T-cell (primary cell): Measurements from ENCODE around the gene CFDP1. TPM values are rescaled to one million over a fixed set of nuclear protein-coding genes. Genes with fewer than 3 reads are reported as not detected.

Experiments
- ATAC-seq, 4 experiments: fragments of 200-7000 bp in 3 of 4; fragments of 150-1000 bp in 1 of 4; cut with Tn5 transposase; replicated peaks in 1 of 4; 1 replicate in 3 of 4; 2 replicates in 1 of 4; pipeline ENCODE4 v1.10.0; 2021; ENCODE audit warnings: moderate library complexity in 3 of 4, mild to moderate bottlenecking in 2 of 4, moderate number of reproducible peaks in 1 of 4
- CTCF ChIA-PET, 2 donors: fragments of 300-600 bp; sonication (Branson Sonifier 250); formaldehyde crosslinking; loops; one replicate each; lab custom pipeline; 2022; ENCODE audit warnings: antibody characterized with exemption in 2 of 2; lab: Charles Lee
- POLR2A ChIA-PET, 2 donors: fragments of 300-600 bp; sonication (Branson Sonifier 250); formaldehyde crosslinking; loops; one replicate each; lab custom pipeline; 2022; ENCODE audit warnings: antibody characterized with exemption in 2 of 2; lab: Charles Lee
- DNase-seq, 35 experiments: peaks; one replicate each; pipeline versions ENCODE4 v3.0.0 to v3.0.0-alpha.2; 2013 to 2023
- H3K27ac ChIP-seq: one replicate; pipeline ENCODE4 v1.5.1; 2013; ENCODE audit warnings: low read length
- H3K27me3 ChIP-seq, 2 experiments: replicated peaks in 1 of 2; 1 replicate in 1 of 2; 2 replicates in 1 of 2; pipeline versions ENCODE4 v1.6.1 to v1.7.0; 2013; ENCODE audit warnings: low read length in 1 of 2, mixed read lengths in 1 of 2; ENCODE audit not compliant: control insufficient read depth in 2 of 2, insufficient read depth in 2 of 2; ENCODE audit errors: extremely low read depth in 1 of 2
- H3K36me3 ChIP-seq, 2 donors: 1 replicate in 1 of 2; 2 replicates in 1 of 2; pipeline versions ENCODE4 v1.6.1 to v1.7.0; 2013; ENCODE audit warnings: low read length in 1 of 2; ENCODE audit not compliant: control insufficient read depth in 2 of 2, insufficient read depth in 1 of 2; ENCODE audit errors: extremely low read depth in 1 of 2
- H3K4me1 ChIP-seq, 2 experiments: 1 replicate in 1 of 2; 2 replicates in 1 of 2; pipeline versions ENCODE4 v1.6.1 to v1.7.0; 2013; ENCODE audit warnings: low read length in 2 of 2, mixed read lengths in 1 of 2; ENCODE audit not compliant: insufficient read depth in 2 of 2, control insufficient read depth in 1 of 2; ENCODE audit errors: extremely low read depth in 1 of 2
- H3K4me3 ChIP-seq, 2 donors: 1 replicate in 1 of 2; 2 replicates in 1 of 2; pipeline versions ENCODE4 v1.5.1 to v1.7.0; 2013; ENCODE audit warnings: mild to moderate bottlenecking in 2 of 2, low read length in 1 of 2, moderate library complexity in 1 of 2; ENCODE audit not compliant: control insufficient read depth in 1 of 2; ENCODE audit errors: extremely low read depth in 1 of 2
- H3K9me3 ChIP-seq: 2 replicates; pipeline ENCODE4 v1.7.0; 2013
- H3K27ac Mint-ChIP-seq, 2 donors: one replicate each; pipeline ENCODE4 v1.8.0; 2020 to 2021; ENCODE audit warnings: mild to moderate bottlenecking in 2 of 2, mixed read lengths in 2 of 2
- H3K27me3 Mint-ChIP-seq, 2 donors: one replicate each; pipeline ENCODE4 v1.8.0; 2021 to 2022; ENCODE audit warnings: mixed read lengths in 2 of 2
- H3K36me3 Mint-ChIP-seq: one replicate; pipeline ENCODE4 v1.8.0; 2021; ENCODE audit warnings: mixed read lengths
- H3K4me1 Mint-ChIP-seq, 3 donors: one replicate each; pipeline ENCODE4 v1.8.0; 2020 to 2022; ENCODE audit warnings: mixed read lengths in 3 of 3, mild to moderate bottlenecking in 1 of 3
- H3K4me3 Mint-ChIP-seq, 3 donors: one replicate each; pipeline ENCODE4 v1.8.0; 2020 to 2022; ENCODE audit warnings: mild to moderate bottlenecking in 3 of 3, mixed read lengths in 3 of 3, moderate library complexity in 3 of 3
- H3K9me3 Mint-ChIP-seq, 3 donors: one replicate each; pipeline ENCODE4 v1.8.0; 2020 to 2022; ENCODE audit warnings: mixed read lengths in 3 of 3
- WGBS: methylation state at CpG from one replicate; pipeline ENCODE4 v1.1.5; 2013; ENCODE audit warnings: missing lambda C conversion rate; ENCODE audit not compliant: insufficient coverage; 5-methylcytosine and 5-hydroxymethylcytosine counted together
- total RNA-seq, 35 experiments: library from RNA in 6 of 35; stranded (reverse) in 6 of 35; fragments of 120-200 nt in 1 of 35; gene quantifications; one replicate each; pipeline versions ENCODE4 v1.2.1 to v1.2.4 and lab custom pipeline; 2013 to 2026

Gene CFDP1
- total RNA-seq, 5 donors from 2014 or later (not counting 1 experiment from before 2014, with no cell fraction given) = 30.8 to 36.5 (median 34.2) TPM

DNA sequence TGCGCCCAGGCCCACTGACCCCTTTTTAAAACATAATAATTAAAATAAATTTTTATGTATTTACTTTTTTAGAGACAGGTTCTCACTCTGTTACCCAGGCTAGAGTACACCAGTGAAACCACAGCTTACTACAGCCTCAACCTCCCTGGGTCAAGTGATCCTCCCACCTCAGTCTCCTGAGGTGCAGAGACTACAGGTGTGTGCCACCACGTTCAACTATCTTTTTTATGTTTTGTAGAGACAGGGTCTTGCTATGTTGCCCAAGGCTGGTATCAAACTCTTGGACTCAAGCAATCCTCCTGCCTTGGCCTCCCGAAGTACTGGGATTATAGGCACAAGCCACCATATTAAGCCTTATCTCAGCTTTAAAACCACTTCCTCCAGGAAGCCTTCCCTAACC lies 125.8 kb downstream of the CFDP1 start:
- Mint-ChIP-seq H3K36me3 (peaks cover 46% of the 10 kb centered on the region), H3K4me1 (peaks cover 28 to 37% (median 32%) of the 10 kb centered on the region in 3 donors), H3K4me3 (no peak overlapping the region), H3K27ac (no peak overlapping the region), H3K9me3 (no peaks in the 10 kb centered on the region), H3K27me3 (no peaks in the 10 kb centered on the region)
- no peaks in the 10 kb centered on the region for H3K27me3 ChIP-seq
- ATAC-seq (no peak), DNase-seq (no peak)
- 100% methylated on average over 2 of the region's 3 CpGs for WGBS
- H3K4me1 ChIP-seq = peaks cover 7 to 13% of the 10 kb centered on the region in 2 experiments
- POLR2A ChIA-PET = no interaction called here
- H3K36me3 ChIP-seq = peaks cover 0 to 13% of the 10 kb centered on the region in 2 donors
- no peak overlapping the region for H3K4me3 ChIP-seq
- H3K27ac ChIP-seq = no peak overlapping the region
- CTCF ChIA-PET = no interaction called here
- H3K9me3 ChIP-seq = no peaks in the 10 kb centered on the region

DNA sequence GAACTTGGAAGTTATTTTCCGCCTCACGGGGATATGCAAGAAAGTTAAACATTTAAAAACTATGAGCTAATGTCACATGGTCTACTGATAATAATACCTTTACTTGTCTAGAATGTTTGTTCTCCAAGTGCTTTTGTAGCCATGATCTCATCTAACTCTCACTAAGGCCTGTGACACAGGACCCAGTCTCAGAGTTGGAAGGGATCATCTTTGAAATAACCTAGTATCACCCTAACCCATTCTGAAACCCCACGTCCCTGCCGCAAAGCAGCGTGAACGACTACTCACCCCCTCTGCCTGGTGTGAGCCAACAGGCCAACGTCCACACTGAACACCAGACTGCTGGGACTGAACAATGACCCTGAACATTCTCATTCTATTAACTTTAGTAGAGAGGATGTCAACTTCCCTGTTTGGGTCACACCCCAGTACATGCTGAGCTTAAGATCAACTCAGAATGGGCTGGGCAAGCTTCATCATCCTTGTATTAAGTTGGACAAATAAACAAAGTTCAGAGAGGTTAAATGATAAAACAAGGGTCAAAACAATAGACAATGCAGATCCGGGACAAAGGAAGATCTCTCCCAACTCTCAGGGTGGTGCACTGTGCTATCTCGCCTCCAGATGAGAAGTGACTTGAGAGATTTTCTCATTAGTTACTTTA lies 127.1 kb downstream of the CFDP1 start:
- Histone ChIP-seq H3K36me3 (peaks cover 0 to 24% of the 10 kb centered on the region in 2 donors), H3K27me3 (no peaks in the 10 kb centered on the region), H3K9me3 (no peaks in the 10 kb centered on the region), H3K4me3 (no peak overlapping the region), H3K4me1 (peaks cover 7 to 13% of the 10 kb centered on the region in 2 experiments), H3K27ac (no peak overlapping the region)
- no peak overlapping the region for H3K4me3 Mint-ChIP-seq
- ATAC-seq = no peak
- DNase-seq = no peak
- H3K36me3 Mint-ChIP-seq = peaks cover 56% of the 10 kb centered on the region
- peaks cover 28 to 37% (median 32%) of the 10 kb centered on the region in 3 donors for H3K4me1 Mint-ChIP-seq
- H3K9me3 Mint-ChIP-seq = no peaks in the 10 kb centered on the region
- H3K27me3 Mint-ChIP-seq = peaks cover 0 to 4% of the 10 kb centered on the region in 2 donors
- WGBS = no CpG with 5 or more reads among the region's 9 CpGs
- no peak overlapping the region for H3K27ac Mint-ChIP-seq
- ChIA-PET POLR2A (interaction anchor here in 1 of 2 donors (0.6 kb wide), 1 partner anchor 40 kb away, joined by 4 read pairs; no protein-coding TSS in a partner anchor), CTCF (no interaction called here)

DNA sequence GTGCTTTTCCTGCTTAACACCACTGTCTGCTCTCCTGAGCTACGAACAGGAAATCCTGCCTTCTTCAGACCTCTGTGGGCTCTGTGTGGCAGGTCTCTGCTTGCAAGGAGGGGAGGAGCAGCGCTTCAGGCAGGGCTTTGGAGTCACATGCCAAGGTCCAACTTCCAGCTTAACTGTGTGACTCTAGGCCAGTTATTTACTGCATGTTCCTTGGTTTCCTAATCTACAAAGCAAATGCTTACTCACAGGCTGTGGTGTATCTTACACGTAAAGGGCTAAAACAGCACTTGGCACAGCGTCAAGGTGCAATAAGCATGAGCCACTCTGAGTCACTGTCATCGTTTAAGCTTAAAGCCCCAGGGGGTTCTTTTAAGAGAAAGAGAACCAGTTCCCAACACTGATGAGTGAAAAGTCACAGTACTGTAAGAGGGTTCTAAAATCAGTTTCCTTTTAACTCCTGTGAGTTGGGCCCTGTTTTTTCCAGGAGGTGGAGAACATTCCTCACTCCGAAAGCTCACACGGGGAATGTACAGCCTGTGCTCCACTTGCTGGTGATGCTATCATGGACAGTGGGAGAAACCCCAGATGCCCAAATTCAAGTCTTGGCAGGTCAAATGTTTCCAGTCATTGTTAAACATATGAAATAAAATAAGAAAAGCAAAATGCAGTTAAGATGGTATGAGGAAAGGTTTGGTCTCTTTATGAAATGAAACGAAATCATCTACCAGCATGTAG lies 127.8 kb downstream of the CFDP1 start:
- DNase-seq (peak in 17 of 35 experiments; percentile 4 to 35 (median 11)), ATAC-seq (peak; percentile 84 to 91 (median 88))
- Histone ChIP-seq H3K27me3 (no peaks in the 10 kb centered on the region), H3K27ac (no peak overlapping the region), H3K36me3 (peaks cover 0 to 31% of the 10 kb centered on the region in 2 donors), H3K4me1 (peaks cover 7 to 13% of the 10 kb centered on the region in 2 experiments), H3K4me3 (no peak overlapping the region), H3K9me3 (no peaks in the 10 kb centered on the region)
- Mint-ChIP-seq H3K27me3 (peaks cover 0 to 4% of the 10 kb centered on the region in 2 donors), H3K27ac (peak overlapping the region in 1 of 2 donors; percentile 41), H3K36me3 (peaks cover 58% of the 10 kb centered on the region), H3K4me1 (peaks cover 28 to 37% (median 32%) of the 10 kb centered on the region in 3 donors), H3K4me3 (no peak overlapping the region), H3K9me3 (no peaks in the 10 kb centered on the region)
- POLR2A ChIA-PET = no interaction called here
- CTCF ChIA-PET = no interaction called here
- WGBS = 62% methylated on average over 6 of the region's 8 CpGs

DNA sequence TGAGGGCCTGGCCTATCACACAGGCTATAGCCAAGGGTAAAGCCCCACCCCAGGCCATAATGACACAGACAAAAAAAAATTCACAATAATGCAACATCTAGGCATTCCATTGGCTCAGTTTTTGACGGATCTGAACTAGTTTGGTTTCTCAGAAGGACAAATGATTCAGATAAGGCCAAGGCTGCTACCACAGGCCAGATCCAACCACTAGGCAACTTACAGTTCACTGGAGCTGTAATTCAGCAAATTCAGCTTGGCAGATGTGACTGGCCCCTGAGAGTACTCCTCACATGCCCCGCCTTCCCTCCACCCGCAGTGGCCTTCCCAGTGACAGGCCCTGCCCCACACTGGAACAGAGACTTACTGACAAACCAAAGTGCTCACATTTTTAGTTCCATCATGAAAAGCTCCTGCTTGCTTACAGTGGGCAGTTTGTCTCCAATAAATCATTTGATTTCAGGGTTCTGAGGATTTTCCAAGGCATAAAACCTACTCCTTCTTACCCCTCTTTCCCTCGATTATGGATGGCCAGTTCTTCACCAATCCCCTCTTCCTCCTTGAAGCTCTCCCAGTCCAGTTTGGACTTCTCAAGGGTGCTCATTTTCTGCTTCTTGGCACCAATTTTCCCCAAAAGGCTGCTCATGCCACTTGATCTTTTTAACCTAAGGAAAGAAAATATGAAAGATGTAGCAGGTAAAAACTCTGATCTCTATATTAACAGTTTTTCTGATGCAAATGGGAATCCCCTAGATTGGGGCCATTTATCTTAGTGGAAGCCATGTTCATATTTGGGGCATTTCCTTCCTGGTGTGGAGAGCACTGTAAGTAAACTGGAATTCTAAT lies 128.6 kb downstream of the CFDP1 start:
- Mint-ChIP-seq H3K27me3 (peaks cover 0 to 4% of the 10 kb centered on the region in 2 donors), H3K36me3 (peaks cover 59% of the 10 kb centered on the region), H3K4me3 (no peak overlapping the region), H3K9me3 (no peaks in the 10 kb centered on the region), H3K27ac (peak overlapping the region in 1 of 2 donors; percentile 28), H3K4me1 (peaks cover 26 to 37% (median 32%) of the 10 kb centered on the region in 3 donors)
- no peak for ATAC-seq
- Histone ChIP-seq H3K27me3 (no peaks in the 10 kb centered on the region), H3K9me3 (no peaks in the 10 kb centered on the region), H3K4me3 (no peak overlapping the region), H3K27ac (no peak overlapping the region), H3K36me3 (peaks cover under 1 to 37% of the 10 kb centered on the region in 2 donors), H3K4me1 (peaks cover 7 to 13% of the 10 kb centered on the region in 2 experiments)
- DNase-seq = no peak
- CTCF ChIA-PET = no interaction called here
- POLR2A ChIA-PET = no interaction called here
- 93% methylated on average over 4 of the region's 4 CpGs for WGBS

DNA sequence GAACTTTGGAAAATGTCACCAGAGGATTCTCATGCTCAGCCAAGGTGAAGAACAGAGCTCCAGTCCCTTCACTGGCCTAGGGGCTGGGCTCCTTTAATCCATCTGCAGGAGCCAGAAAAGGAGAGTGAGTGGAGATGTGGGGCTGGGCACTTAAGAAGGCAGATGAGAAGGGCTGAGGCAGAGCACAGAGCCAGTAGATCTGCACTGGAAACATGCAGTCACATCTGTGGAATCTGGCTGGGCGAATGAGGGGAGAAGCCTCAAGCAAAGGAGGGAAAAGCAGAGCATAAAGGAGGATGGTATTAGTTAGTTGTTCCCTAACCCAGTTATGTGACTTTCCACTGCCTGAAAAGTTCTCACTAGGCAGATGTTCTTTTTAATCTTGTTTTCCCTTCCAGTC lies 131.5 kb downstream of the CFDP1 start:
- Mint-ChIP-seq H3K4me3 (no peak overlapping the region), H3K9me3 (no peaks in the 10 kb centered on the region), H3K36me3 (peaks cover 83% of the 10 kb centered on the region), H3K27ac (no peak overlapping the region), H3K27me3 (peaks cover 0 to 4% of the 10 kb centered on the region in 2 donors), H3K4me1 (peaks cover 19 to 24% (median 21%) of the 10 kb centered on the region in 3 donors)
- CTCF ChIA-PET = no interaction called here
- H3K27me3 ChIP-seq = no peaks in the 10 kb centered on the region
- POLR2A ChIA-PET = no interaction called here
- no peak overlapping the region for H3K4me3 ChIP-seq
- H3K27ac ChIP-seq = no peak overlapping the region
- ATAC-seq (no peak), DNase-seq (no peak)
- peaks cover 7 to 13% of the 10 kb centered on the region in 2 experiments for H3K4me1 ChIP-seq
- peaks cover 6 to 56% of the 10 kb centered on the region in 2 donors for H3K36me3 ChIP-seq
- no CpG with 5 or more reads among the region's 1 CpG for WGBS
- H3K9me3 ChIP-seq = no peaks in the 10 kb centered on the region

DNA sequence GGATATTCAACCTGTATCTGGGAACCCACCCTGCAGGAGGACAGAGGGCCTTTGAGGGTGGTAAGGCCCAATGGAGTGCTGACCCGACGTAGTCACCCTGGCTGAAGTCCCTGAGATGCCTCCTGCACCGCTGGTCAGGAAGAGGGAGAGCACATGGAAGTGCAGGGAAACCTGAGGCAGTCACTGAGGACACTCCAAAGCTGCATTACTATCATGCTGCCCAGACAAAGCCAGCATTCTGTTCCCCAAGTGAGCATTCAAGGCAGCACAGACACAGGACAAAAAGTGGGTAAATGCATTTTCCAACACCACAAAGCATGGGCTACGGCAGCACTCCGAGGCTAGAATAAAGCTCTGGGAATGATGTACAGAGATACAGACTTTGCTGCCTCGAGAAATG lies 135.0 kb downstream of the CFDP1 start:
- Mint-ChIP-seq H3K27ac (no peak overlapping the region), H3K36me3 (peaks cover 78% of the 10 kb centered on the region), H3K9me3 (no peaks in the 10 kb centered on the region), H3K27me3 (peaks cover 0 to 4% of the 10 kb centered on the region in 2 donors), H3K4me3 (no peak overlapping the region), H3K4me1 (no peaks in the 10 kb centered on the region)
- Histone ChIP-seq H3K4me3 (no peak overlapping the region), H3K27ac (no peak overlapping the region), H3K27me3 (no peaks in the 10 kb centered on the region), H3K9me3 (no peaks in the 10 kb centered on the region), H3K4me1 (no peaks in the 10 kb centered on the region), H3K36me3 (peaks cover 8 to 62% of the 10 kb centered on the region in 2 donors)
- DNase-seq (no peak), ATAC-seq (no peak)
- POLR2A ChIA-PET = no interaction called here
- 97% methylated on average over 6 of the region's 6 CpGs for WGBS
- CTCF ChIA-PET = no interaction called here
